Keratinocyte (primary cell): ENCODE data around the gene PID1. TPM values are rescaled to one million over a fixed set of nuclear protein-coding genes. Genes with fewer than 3 reads are reported as not detected.

Experiments
- DNase-seq: peaks from one replicate; pipeline ENCODE4 v3.0.0-alpha.2; 2011; ENCODE audit warnings: low read depth, missing footprints, low spot score
- FAIRE-seq: peaks from 2 replicates; lab custom pipeline; 2011; peaks lifted over from hg19 to GRCh38; lab: Jason Lieb, UNC
- H2AFZ ChIP-seq: 2 replicates; pipeline ENCODE4 v1.6.0; 2012; ENCODE audit warnings: low read length, control low read depth, inconsistent platforms; ENCODE audit not compliant: control insufficient read depth
- H3K27ac ChIP-seq: 2 replicates; pipeline ENCODE4 v1.5.1; 2011; ENCODE audit warnings: low read length; ENCODE audit not compliant: control insufficient read depth, insufficient read depth
- H3K27me3 ChIP-seq: 3 replicates; pipeline ENCODE4 v1.6.0; 2011; ENCODE audit warnings: low read length; ENCODE audit not compliant: control insufficient read depth, insufficient read depth; ENCODE audit errors: extremely low read depth
- H3K36me3 ChIP-seq, 2 experiments: 2 replicates in 1 of 2; 3 replicates in 1 of 2; pipeline ENCODE4 v1.5.1; 2011; ENCODE audit warnings: low read length in 2 of 2, mild to moderate bottlenecking in 1 of 2; ENCODE audit not compliant: control insufficient read depth in 2 of 2, insufficient read depth in 2 of 2; ENCODE audit errors: extremely low read depth in 1 of 2
- H3K4me1 ChIP-seq: 3 replicates; pipeline ENCODE4 v1.5.1; 2011; ENCODE audit warnings: low read length; ENCODE audit not compliant: control insufficient read depth, insufficient read depth; ENCODE audit errors: extremely low read depth
- H3K4me2 ChIP-seq: 3 replicates; pipeline ENCODE4 v1.6.0; 2011; ENCODE audit warnings: low read depth, low read length; ENCODE audit not compliant: control insufficient read depth, insufficient read depth; ENCODE audit errors: extremely low read depth
- H3K4me3 ChIP-seq, 3 experiments: fragments of 200-600 bp in 1 of 3; sonication (generic) in 1 of 3; 2 replicates in 2 of 3; 3 replicates in 1 of 3; pipeline ENCODE4 v1.5.1; 2011 to 2016; ENCODE audit warnings: low read length in 3 of 3, mild to moderate bottlenecking in 3 of 3, control low read depth in 2 of 3, inconsistent platforms in 1 of 3, low read depth in 1 of 3, mixed read lengths in 1 of 3, mixed run types in 1 of 3, moderate library complexity in 1 of 3; ENCODE audit not compliant: control insufficient read depth in 2 of 3, insufficient read depth in 2 of 3; ENCODE audit errors: extremely low read depth in 1 of 3
- H3K79me2 ChIP-seq: 2 replicates; pipeline ENCODE4 v1.6.0; 2012; ENCODE audit warnings: low read length; ENCODE audit not compliant: control insufficient read depth, insufficient read depth
- H3K9ac ChIP-seq: 3 replicates; pipeline ENCODE4 v1.6.0; 2011; ENCODE audit warnings: low read length; ENCODE audit not compliant: control insufficient read depth, insufficient read depth; ENCODE audit errors: extremely low read depth
- H3K9me1 ChIP-seq: 3 replicates; pipeline ENCODE4 v1.6.0; 2011; ENCODE audit warnings: low read length; ENCODE audit not compliant: control insufficient read depth, insufficient read depth; ENCODE audit errors: extremely low read depth
- H3K9me3 ChIP-seq: 2 replicates; pipeline ENCODE4 v1.5.1; 2012; ENCODE audit warnings: low read depth, low read length; ENCODE audit not compliant: control insufficient read depth
- H4K20me1 ChIP-seq: 3 replicates; pipeline ENCODE4 v1.6.0; 2011; ENCODE audit warnings: low read length; ENCODE audit not compliant: control insufficient read depth, insufficient read depth; ENCODE audit errors: extremely low read depth
- EZH2 ChIP-seq: IDR thresholded peaks from one replicate; pipeline ENCODE4 v1.6.1; 2012; ENCODE audit warnings: inconsistent platforms, mild to moderate bottlenecking, low read length, moderate library complexity
- dilution Hi-C: fragments of 300-500 bp; cut with MboI; formaldehyde crosslinking; loops from one replicate; pipeline ENCODE4 v1.7.0; 2020; ENCODE audit warnings: low sequenced_read_pairs; ENCODE audit not compliant: extremely low pct_ligation_motif_present
- polyA plus RNA-seq, 5 experiments: library from polyadenylated mRNA; depleted of rRNA in 3 of 5; stranded (reverse) in 3 of 5; stranded (forward) in 1 of 5; unstranded in 1 of 5; fragments of >200 nt; gene quantifications; 1 replicate in 1 of 5; 2 replicates in 3 of 5; 3 replicates in 1 of 5; pipeline versions ENCODE4 v1.2.1 to v1.2.3, GENCODE V29; 2011 to 2012; ENCODE audit warnings: missing spikeins in 2 of 5, low read depth in 1 of 5, low replicate concordance in 1 of 5
- TF ChIP-seq, protein P1 (sequence below), 3 experiments: IDR thresholded peaks in 1 of 3; conservative IDR thresholded peaks in 1 of 3; optimal IDR thresholded peaks in 1 of 3; 2 replicates in 2 of 3; 3 replicates in 1 of 3; pipeline versions ENCODE3 to v1.5.1; 2011; ENCODE audit warnings: low read length in 3 of 3, mild to moderate bottlenecking in 3 of 3, moderate library complexity in 2 of 3, control low read depth in 1 of 3, inconsistent platforms in 1 of 3; ENCODE audit not compliant: insufficient read depth in 2 of 3; ENCODE audit errors: extremely low read depth in 1 of 3

PID1 gene
- polyA plus RNA-seq, 1 donor (not counting 4 experiments of a cell fraction or from before 2014, with no cell fraction given) = 5.4 TPM

DNA sequence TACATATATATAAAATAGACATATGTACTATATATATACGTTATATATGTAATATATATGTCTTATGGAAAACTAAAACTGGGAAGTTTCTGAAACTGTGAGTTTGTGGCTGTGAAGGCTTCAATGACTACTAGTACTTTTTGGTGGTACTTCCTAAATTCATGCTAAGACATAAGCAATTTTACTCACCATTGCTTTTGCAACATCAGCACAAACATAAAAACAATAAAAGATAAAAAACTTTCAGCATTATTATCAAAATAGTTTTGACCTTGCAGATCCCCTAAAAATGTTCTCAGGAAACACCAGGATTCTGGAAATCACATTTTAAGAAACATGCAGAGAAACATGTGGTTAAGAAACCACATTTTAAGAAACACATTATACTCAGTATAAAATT, 269.9 kb downstream of the PID1 start:
- dilution Hi-C loops = no loop called here
- TF ChIP-seq, protein P1, sequence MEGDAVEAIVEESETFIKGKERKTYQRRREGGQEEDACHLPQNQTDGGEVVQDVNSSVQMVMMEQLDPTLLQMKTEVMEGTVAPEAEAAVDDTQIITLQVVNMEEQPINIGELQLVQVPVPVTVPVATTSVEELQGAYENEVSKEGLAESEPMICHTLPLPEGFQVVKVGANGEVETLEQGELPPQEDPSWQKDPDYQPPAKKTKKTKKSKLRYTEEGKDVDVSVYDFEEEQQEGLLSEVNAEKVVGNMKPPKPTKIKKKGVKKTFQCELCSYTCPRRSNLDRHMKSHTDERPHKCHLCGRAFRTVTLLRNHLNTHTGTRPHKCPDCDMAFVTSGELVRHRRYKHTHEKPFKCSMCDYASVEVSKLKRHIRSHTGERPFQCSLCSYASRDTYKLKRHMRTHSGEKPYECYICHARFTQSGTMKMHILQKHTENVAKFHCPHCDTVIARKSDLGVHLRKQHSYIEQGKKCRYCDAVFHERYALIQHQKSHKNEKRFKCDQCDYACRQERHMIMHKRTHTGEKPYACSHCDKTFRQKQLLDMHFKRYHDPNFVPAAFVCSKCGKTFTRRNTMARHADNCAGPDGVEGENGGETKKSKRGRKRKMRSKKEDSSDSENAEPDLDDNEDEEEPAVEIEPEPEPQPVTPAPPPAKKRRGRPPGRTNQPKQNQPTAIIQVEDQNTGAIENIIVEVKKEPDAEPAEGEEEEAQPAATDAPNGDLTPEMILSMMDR (optimal IDR thresholded peaks at IDR 0.05 in 1 of 3, IDR thresholded peaks at IDR 0.05 in 1 of 3, conservative IDR thresholded peaks at IDR 0.05 in 1 of 3; ENCODE audit: extremely low read depth in 1 of 3, insufficient read depth in 2 of 3, low read length in 3 of 3) = no peak
- TF ChIP-seq EZH2 = no peak
- no peak for FAIRE-seq
- no peak for DNase-seq
- Histone ChIP-seq H3K27me3 (no peaks in the 10 kb centered on the region), H3K4me2 (no peak overlapping the region), H3K36me3 (no peaks in the 10 kb centered on the region), H3K4me3 (no peak overlapping the region), H2AFZ (no peak overlapping the region), H3K9me1 (no peaks in the 10 kb centered on the region), H3K27ac (no peak overlapping the region), H4K20me1 (no peaks in the 10 kb centered on the region), H3K79me2 (no peaks in the 10 kb centered on the region), H3K4me1 (no peaks in the 10 kb centered on the region), H3K9ac (no peak overlapping the region), H3K9me3 (no peaks in the 10 kb centered on the region)

DNA sequence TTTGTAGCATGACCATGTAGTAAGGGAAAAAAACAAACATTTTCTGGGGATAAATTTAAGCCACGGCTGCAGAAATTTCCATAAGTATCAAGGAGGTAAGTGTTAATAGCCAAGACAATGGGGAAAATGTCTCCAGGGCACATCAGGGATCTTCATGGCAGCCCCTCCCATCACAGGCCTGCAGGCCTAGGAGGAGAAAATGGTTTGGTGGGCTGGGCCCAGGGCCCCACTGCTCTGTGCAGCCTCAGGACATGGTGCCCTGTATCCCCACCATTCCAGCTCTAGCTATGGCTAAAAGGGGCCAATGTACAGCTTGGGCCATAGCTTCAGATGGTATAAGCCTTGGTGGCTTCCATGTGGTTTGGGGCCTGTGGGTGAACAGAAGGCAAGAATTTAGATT, 271.8 kb downstream of the PID1 start:
- Histone ChIP-seq H3K27me3 (no peaks in the 10 kb centered on the region), H4K20me1 (no peaks in the 10 kb centered on the region), H2AFZ (no peak overlapping the region), H3K9me1 (no peaks in the 10 kb centered on the region), H3K79me2 (no peaks in the 10 kb centered on the region), H3K9me3 (no peaks in the 10 kb centered on the region), H3K4me3 (no peak overlapping the region), H3K9ac (no peak overlapping the region), H3K36me3 (no peaks in the 10 kb centered on the region), H3K4me1 (no peaks in the 10 kb centered on the region), H3K27ac (no peak overlapping the region), H3K4me2 (no peak overlapping the region)
- FAIRE-seq = no peak
- TF ChIP-seq EZH2 = no peak
- TF ChIP-seq, protein P1 (optimal IDR thresholded peaks at IDR 0.05 in 1 of 3, IDR thresholded peaks at IDR 0.05 in 1 of 3, conservative IDR thresholded peaks at IDR 0.05 in 1 of 3; ENCODE audit: extremely low read depth in 1 of 3, insufficient read depth in 2 of 3, low read length in 3 of 3) = no peak
- no peak for DNase-seq
- dilution Hi-C loops = no loop called here
